HG02588 (cell line): ENCODE measurements around the gene ARSA.
"Not testable (repeated sequence)": the region's sequence is repeated elsewhere in the genome, so short reads cannot be mapped to it uniquely, and the experiment has no call there.

Experiments
- ATAC-seq: cut with Tn5 transposase; IDR thresholded peaks from one replicate; pipeline ENCODE4 v1.9.1; 2021; ENCODE audit warnings: mild to moderate bottlenecking, moderate library complexity; ENCODE audit not compliant: unreplicated experiment

ARSA gene

GRCh38 chr22:50627642-50628542 lies at the start of gene ARSA:
TSS of gene ARSA (minus strand) at chr22:50628152. CDS start at chr22:50627779, 373 bp downstream.
- peak; percentile 75 for ATAC-seq

GRCh38 chr22:50676661-50677492 lies 48.9 kb upstream of the ARSA start:
- no peak for ATAC-seq

- ATAC-seq, result no peak
Observed at GRCh38 chr22:50676180-50676636, 48.3 kb upstream of the ARSA start.

GRCh38 chr22:50675553-50676179 lies 47.7 kb upstream of the ARSA start:
- no peak for ATAC-seq

- ATAC-seq, result no peak
Observed at GRCh38 chr22:50674606-50675552, 46.9 kb upstream of the ARSA start.

- no peak for ATAC-seq
Observed at GRCh38 chr22:50674130-50674500, 46.2 kb upstream of the ARSA start.

- no peak for ATAC-seq
Observed at GRCh38 chr22:50673231-50674129, 45.5 kb upstream of the ARSA start.

- no peak for ATAC-seq
Observed at GRCh38 chr22:50672471-50673230, 44.7 kb upstream of the ARSA start, which contains the start of gene SHANK3. TSS of gene SHANK3 (plus strand) at chr22:50672823.

- no peak for ATAC-seq
Observed at GRCh38 chr22:50672041-50672440, 44.1 kb upstream of the ARSA start.

GRCh38 chr22:50671641-50672040 lies 43.7 kb upstream of the ARSA start:
- ATAC-seq, result no peak

- ATAC-seq, result no peak
Observed at GRCh38 chr22:50670914-50671538, 43.1 kb upstream of the ARSA start.

- no peak for ATAC-seq
Observed at GRCh38 chr22:50670513-50670912, 42.6 kb upstream of the ARSA start.

- no peak for ATAC-seq
Observed at GRCh38 chr22:50665738-50666137, 37.8 kb upstream of the ARSA start.

GRCh38 chr22:50665212-50665611 lies 37.3 kb upstream of the ARSA start:
- ATAC-seq, result no peak

- no peak for ATAC-seq
Observed at GRCh38 chr22:50660306-50660705, 32.4 kb upstream of the ARSA start.

- not testable (repeated sequence) for ATAC-seq
Observed at GRCh38 chr22:50659711-50660110, 31.8 kb upstream of the ARSA start.

GRCh38 chr22:50657925-50658324 lies 30.0 kb upstream of the ARSA start:
- ATAC-seq, result no peak
